HepG2 (cell line): ENCODE measurements around the gene PCYT2. TPM values are rescaled to one million over a fixed set of nuclear protein-coding genes. Genes with fewer than 3 reads are reported as not detected.

ENCODE experiments used
- EEA1 ChIP-seq: sonication (generic); formaldehyde crosslinking; IDR thresholded peaks from 2 replicates; pipeline ENCODE4 v1.5.1; 2020; ENCODE audit warnings: mild to moderate bottlenecking, missing genetic modification reagents, borderline replicate concordance
- FOSL1 ChIP-seq: sonication (generic); formaldehyde crosslinking; IDR thresholded peaks from 2 replicates; pipeline ENCODE4 v1.9.0; 2021; ENCODE audit warnings: missing genetic modification reagents, borderline replicate concordance
- HOXD1 ChIP-seq: sonication (generic); formaldehyde crosslinking; IDR thresholded peaks from 2 replicates; pipeline ENCODE4 v1.5.0; 2020; ENCODE audit warnings: missing genetic modification reagents
- JUND ChIP-seq: sonication (generic); formaldehyde crosslinking; IDR thresholded peaks from 2 replicates; pipeline ENCODE4 v1.8.0; 2022; ENCODE audit warnings: mild to moderate bottlenecking, missing genetic modification reagents
- NFRKB ChIP-seq: fragments of 450-650 bp; IDR thresholded peaks from 2 replicates; pipeline ENCODE4 v1.6.1; 2017
- PHF8 ChIP-seq: sonication (generic); formaldehyde crosslinking; IDR thresholded peaks from 2 replicates; pipeline ENCODE4 v1.5.0; 2020; ENCODE audit warnings: missing genetic modification reagents
- RXRB ChIP-seq: IDR thresholded peaks from 2 replicates; pipeline ENCODE4 v1.6.1; 2016; ENCODE audit warnings: borderline replicate concordance, missing genetic modification reagents, missing compliant biosample characterization
- THYN1 ChIP-seq: sonication (generic); formaldehyde crosslinking; IDR thresholded peaks from 2 replicates; pipeline ENCODE4 v1.8.1; 2023; ENCODE audit warnings: low read depth, mild to moderate bottlenecking, moderate library complexity, missing genetic modification reagents, borderline replicate concordance
- ZBTB3 ChIP-seq: sonication (generic); formaldehyde crosslinking; IDR thresholded peaks from 2 replicates; pipeline ENCODE4 v1.4.0; 2020; ENCODE audit warnings: low read depth, mild to moderate bottlenecking, moderate library complexity, missing genetic modification reagents, borderline replicate concordance
- ZNF260 ChIP-seq: sonication (generic); formaldehyde crosslinking; IDR thresholded peaks from 2 replicates; pipeline ENCODE4 v1.4.0; 2020; ENCODE audit warnings: missing genetic modification reagents, low read depth, mild to moderate bottlenecking, borderline replicate concordance
- ZNF282 ChIP-seq: fragments of 450-650 bp; IDR thresholded peaks from 2 replicates; pipeline ENCODE4 v1.6.1; 2018; ENCODE audit not compliant: partially characterized antibody
- ZSCAN21 ChIP-seq: sonication (generic); formaldehyde crosslinking; IDR thresholded peaks from 2 replicates; pipeline ENCODE4 v1.8.0; 2022; ENCODE audit warnings: mild to moderate bottlenecking, missing genetic modification reagents, moderate library complexity, borderline replicate concordance
- polyA plus RNA-seq, 8 experiments: library from polyadenylated mRNA; depleted of rRNA in 3 of 8; stranded (reverse) in 7 of 8; unstranded in 1 of 8; fragments of >200 nt; fragmentation: Illumina TruSeq in 4 of 8; extraction: Trizol in 4 of 8; gene quantifications; 2 replicates each; pipeline versions ENCODE4 v1.2.1 to v1.2.3, GENCODE V29; 2011 to 2016; ENCODE audit warnings: low read depth in 4 of 8, missing spikeins in 1 of 8, mixed read lengths in 1 of 8; ENCODE audit not compliant: insufficient read depth in 1 of 8
- total RNA-seq, 5 experiments: library from RNA; depleted of rRNA; stranded (reverse); fragments of >200 nt; fragmentation: Illumina TruSeq; extraction: Trizol; gene quantifications; 2 replicates each; pipeline ENCODE4 v1.2.3, GENCODE V29; 2016; ENCODE audit warnings: low read depth in 1 of 5
- TF ChIP-seq, protein P1 (sequence below): sonication (generic); formaldehyde crosslinking; IDR thresholded peaks from 2 replicates; pipeline ENCODE4 v1.4.0; 2020; ENCODE audit warnings: missing genetic modification reagents
- TF ChIP-seq, protein P2 (sequence below): sonication (generic); formaldehyde crosslinking; IDR thresholded peaks from 2 replicates; pipeline ENCODE4 v1.8.0; 2022; ENCODE audit warnings: mild to moderate bottlenecking, missing genetic modification reagents, moderate library complexity
- TF ChIP-seq, protein P3 (sequence below): IDR thresholded peaks from 2 replicates; pipeline ENCODE4 v1.6.1; 2016
- TF ChIP-seq, protein P4 (sequence below): sonication (generic); formaldehyde crosslinking; IDR thresholded peaks from 2 replicates; pipeline ENCODE4 v1.4.0; 2020; ENCODE audit warnings: missing genetic modification reagents
- TF ChIP-seq, protein P5 (sequence below): sonication (generic); formaldehyde crosslinking; IDR thresholded peaks from 2 replicates; pipeline ENCODE4 v1.5.1; 2020; ENCODE audit warnings: mild to moderate bottlenecking, moderate library complexity, missing genetic modification reagents
- TF ChIP-seq, protein P6 (sequence below), 2 experiments: sonication (generic) in 1 of 2; formaldehyde crosslinking in 1 of 2; IDR thresholded peaks; 2 replicates each; pipeline versions ENCODE4 v1.4.0 to v1.6.1; 2018 to 2020; ENCODE audit warnings: missing genetic modification reagents in 2 of 2, borderline replicate concordance in 1 of 2, low read depth in 1 of 2, mild to moderate bottlenecking in 1 of 2, missing biosample characterization in 1 of 2

The PCYT2 gene
- total and polyA plus RNA-seq, 2 of the 13 experiments (the other 11 are each of a cell fraction or from before 2014, with no cell fraction given): 147 to 297 TPM

DNA sequence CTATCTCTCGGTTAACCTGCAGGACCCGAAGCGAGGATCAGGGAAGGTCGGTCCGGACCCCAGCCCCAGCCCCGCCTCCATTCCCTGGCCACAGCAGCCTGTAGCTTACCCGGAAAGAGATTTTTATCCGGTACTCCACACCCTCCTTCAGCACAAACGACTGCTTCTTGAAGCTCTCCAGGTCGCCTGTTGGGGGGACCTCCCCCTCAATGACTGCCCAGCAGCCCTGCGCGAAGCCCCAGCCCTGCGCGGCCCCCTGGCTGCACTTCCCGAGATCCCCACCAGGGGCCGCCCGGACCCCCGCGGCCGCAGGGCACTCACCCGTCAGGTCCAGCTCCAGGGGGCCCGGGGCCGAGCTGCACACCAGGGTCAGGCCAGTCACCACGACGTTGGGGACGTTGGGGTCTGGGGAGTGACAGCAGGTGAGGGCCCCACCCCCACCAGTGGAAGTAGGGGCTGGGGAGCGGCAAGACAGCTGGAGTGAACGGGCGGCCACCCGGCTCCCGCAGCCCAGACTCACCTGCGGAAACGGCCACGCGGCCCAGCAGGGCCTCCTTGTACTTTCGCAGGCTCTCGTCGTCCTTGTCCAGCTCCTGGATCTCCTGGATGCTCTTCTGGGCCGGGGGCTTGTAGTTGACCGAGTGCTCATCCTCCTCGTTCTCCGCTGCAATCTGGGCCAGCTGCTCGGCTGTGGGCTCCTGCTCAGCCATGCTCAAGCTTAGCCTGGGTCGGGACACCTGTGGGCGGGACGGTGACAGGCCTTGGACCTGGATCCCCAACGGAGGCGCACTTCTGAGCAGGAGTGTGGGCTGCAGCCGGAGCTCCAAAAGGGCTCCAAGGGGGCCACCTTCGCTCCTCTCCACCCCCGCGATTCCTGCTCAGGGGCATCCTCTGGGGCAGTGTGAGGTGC, 41.7 kb downstream of the PCYT2 start (continued):
- TF ChIP-seq, protein P1, sequence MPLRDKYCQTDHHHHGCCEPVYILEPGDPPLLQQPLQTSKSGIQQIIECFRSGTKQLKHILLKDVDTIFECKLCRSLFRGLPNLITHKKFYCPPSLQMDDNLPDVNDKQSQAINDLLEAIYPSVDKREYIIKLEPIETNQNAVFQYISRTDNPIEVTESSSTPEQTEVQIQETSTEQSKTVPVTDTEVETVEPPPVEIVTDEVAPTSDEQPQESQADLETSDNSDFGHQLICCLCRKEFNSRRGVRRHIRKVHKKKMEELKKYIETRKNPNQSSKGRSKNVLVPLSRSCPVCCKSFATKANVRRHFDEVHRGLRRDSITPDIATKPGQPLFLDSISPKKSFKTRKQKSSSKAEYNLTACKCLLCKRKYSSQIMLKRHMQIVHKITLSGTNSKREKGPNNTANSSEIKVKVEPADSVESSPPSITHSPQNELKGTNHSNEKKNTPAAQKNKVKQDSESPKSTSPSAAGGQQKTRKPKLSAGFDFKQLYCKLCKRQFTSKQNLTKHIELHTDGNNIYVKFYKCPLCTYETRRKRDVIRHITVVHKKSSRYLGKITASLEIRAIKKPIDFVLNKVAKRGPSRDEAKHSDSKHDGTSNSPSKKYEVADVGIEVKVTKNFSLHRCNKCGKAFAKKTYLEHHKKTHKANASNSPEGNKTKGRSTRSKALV (CRISPR knock-in tag): 0 out of 2 replicates have a peak, but pooled peaks have one; percentile 21
- TF ChIP-seq, protein P2, sequence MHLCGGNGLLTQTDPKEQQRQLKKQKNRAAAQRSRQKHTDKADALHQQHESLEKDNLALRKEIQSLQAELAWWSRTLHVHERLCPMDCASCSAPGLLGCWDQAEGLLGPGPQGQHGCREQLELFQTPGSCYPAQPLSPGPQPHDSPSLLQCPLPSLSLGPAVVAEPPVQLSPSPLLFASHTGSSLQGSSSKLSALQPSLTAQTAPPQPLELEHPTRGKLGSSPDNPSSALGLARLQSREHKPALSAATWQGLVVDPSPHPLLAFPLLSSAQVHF (CRISPR knock-in tag): peak; percentile 85
- TF ChIP-seq RXRB (CRISPR knock-in tag) (no peak), NFRKB (no peak), ZSCAN21 (CRISPR knock-in tag) (0 out of 2 replicates have a peak, but pooled peaks have one; percentile 6), PHF8 (CRISPR knock-in tag) (no peak; the same call in 1 of the 2 replicates), JUND (CRISPR knock-in tag) (no peak), ZNF282 (no peak), ZNF260 (CRISPR knock-in tag) (no peak), EEA1 (CRISPR knock-in tag) (no peak), HOXD1 (0 out of 2 replicates have a peak, but pooled peaks have one; percentile 58), FOSL1 (CRISPR knock-in tag) (0 out of 2 replicates have a peak, but pooled peaks have one; percentile 3), THYN1 (CRISPR knock-in tag) (no peak; the same call in 1 of the 2 replicates), ZBTB3 (CRISPR knock-in tag) (no peak)
- TF ChIP-seq, protein P3, sequence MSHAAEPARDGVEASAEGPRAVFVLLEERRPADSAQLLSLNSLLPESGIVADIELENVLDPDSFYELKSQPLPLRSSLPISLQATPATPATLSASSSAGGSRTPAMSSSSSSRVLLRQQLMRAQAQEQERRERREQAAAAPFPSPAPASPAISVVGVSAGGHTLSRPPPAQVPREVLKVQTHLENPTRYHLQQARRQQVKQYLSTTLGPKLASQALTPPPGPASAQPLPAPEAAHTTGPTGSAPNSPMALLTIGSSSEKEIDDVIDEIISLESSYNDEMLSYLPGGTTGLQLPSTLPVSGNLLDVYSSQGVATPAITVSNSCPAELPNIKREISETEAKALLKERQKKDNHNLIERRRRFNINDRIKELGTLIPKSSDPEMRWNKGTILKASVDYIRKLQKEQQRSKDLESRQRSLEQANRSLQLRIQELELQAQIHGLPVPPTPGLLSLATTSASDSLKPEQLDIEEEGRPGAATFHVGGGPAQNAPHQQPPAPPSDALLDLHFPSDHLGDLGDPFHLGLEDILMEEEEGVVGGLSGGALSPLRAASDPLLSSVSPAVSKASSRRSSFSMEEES: no peak
- TF ChIP-seq, protein P4, sequence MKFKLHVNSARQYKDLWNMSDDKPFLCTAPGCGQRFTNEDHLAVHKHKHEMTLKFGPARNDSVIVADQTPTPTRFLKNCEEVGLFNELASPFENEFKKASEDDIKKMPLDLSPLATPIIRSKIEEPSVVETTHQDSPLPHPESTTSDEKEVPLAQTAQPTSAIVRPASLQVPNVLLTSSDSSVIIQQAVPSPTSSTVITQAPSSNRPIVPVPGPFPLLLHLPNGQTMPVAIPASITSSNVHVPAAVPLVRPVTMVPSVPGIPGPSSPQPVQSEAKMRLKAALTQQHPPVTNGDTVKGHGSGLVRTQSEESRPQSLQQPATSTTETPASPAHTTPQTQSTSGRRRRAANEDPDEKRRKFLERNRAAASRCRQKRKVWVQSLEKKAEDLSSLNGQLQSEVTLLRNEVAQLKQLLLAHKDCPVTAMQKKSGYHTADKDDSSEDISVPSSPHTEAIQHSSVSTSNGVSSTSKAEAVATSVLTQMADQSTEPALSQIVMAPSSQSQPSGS: no peak
- TF ChIP-seq, protein P5, sequence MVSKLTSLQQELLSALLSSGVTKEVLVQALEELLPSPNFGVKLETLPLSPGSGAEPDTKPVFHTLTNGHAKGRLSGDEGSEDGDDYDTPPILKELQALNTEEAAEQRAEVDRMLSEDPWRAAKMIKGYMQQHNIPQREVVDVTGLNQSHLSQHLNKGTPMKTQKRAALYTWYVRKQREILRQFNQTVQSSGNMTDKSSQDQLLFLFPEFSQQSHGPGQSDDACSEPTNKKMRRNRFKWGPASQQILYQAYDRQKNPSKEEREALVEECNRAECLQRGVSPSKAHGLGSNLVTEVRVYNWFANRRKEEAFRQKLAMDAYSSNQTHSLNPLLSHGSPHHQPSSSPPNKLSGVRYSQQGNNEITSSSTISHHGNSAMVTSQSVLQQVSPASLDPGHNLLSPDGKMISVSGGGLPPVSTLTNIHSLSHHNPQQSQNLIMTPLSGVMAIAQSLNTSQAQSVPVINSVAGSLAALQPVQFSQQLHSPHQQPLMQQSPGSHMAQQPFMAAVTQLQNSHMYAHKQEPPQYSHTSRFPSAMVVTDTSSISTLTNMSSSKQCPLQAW (CRISPR knock-in tag): peak; percentile 62; the same call in 1 of the 2 replicates
- TF ChIP-seq, protein P6, sequence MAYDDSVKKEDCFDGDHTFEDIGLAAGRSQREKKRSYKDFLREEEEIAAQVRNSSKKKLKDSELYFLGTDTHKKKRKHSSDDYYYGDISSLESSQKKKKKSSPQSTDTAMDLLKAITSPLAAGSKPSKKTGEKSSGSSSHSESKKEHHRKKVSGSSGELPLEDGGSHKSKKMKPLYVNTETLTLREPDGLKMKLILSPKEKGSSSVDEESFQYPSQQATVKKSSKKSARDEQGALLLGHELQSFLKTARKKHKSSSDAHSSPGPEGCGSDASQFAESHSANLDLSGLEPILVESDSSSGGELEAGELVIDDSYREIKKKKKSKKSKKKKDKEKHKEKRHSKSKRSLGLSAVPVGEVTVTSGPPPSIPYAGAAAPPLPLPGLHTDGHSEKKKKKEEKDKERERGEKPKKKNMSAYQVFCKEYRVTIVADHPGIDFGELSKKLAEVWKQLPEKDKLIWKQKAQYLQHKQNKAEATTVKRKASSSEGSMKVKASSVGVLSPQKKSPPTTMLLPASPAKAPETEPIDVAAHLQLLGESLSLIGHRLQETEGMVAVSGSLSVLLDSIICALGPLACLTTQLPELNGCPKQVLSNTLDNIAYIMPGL (CRISPR knock-in tag; IDR thresholded peaks at IDR 0.05; ENCODE audit: borderline replicate concordance in 1 of 2, low read depth in 1 of 2): peak; percentile 58 to 69; a peak in 3 of 4 replicates
